Ishikawa (cell line): ENCODE results near the gene ROR1.

Experiments used
- CEBPB ChIP-seq: IDR thresholded peaks from 2 replicates; pipeline ENCODE4 v1.6.1; 2012
- CREB1 ChIP-seq: IDR thresholded peaks from 2 replicates; pipeline ENCODE4 v1.6.1; 2012; ENCODE audit warnings: low read depth
- EGR1 ChIP-seq: IDR thresholded peaks from 2 replicates; pipeline ENCODE4 v1.6.1; 2012
- EP300 ChIP-seq: IDR thresholded peaks from 2 replicates; pipeline ENCODE4 v1.6.1; 2012; ENCODE audit warnings: borderline replicate concordance
- FOXM1 ChIP-seq: IDR thresholded peaks from 2 replicates; pipeline ENCODE4 v1.6.1; 2012; ENCODE audit warnings: low read depth, borderline replicate concordance
- NFIC ChIP-seq: IDR thresholded peaks from 2 replicates; pipeline ENCODE4 v1.6.1; 2012
- RAD21 ChIP-seq: IDR thresholded peaks from 2 replicates; pipeline ENCODE4 v1.6.1; 2012; ENCODE audit warnings: low read depth
- TAF1 ChIP-seq: IDR thresholded peaks from 2 replicates; pipeline ENCODE4 v1.6.1; 2012; ENCODE audit warnings: low read depth, mild to moderate bottlenecking
- TCF12 ChIP-seq: IDR thresholded peaks from 2 replicates; pipeline ENCODE4 v1.6.1; 2012; ENCODE audit warnings: low read depth
- TEAD4 ChIP-seq: IDR thresholded peaks from 2 replicates; pipeline ENCODE4 v1.6.1; 2012
- YY1 ChIP-seq: IDR thresholded peaks from 2 replicates; pipeline ENCODE4 v1.6.1; 2012; ENCODE audit warnings: low read depth
- ZBTB7A ChIP-seq: IDR thresholded peaks from 2 replicates; pipeline ENCODE4 v1.6.1; 2012; ENCODE audit warnings: low read depth
- TF ChIP-seq, protein P1 (sequence below): IDR thresholded peaks from 2 replicates; pipeline ENCODE4 v1.6.1; 2012
- TF ChIP-seq, protein P2 (sequence below): IDR thresholded peaks from 2 replicates; pipeline ENCODE4 v1.6.1; 2012; ENCODE audit warnings: low read depth, mild to moderate bottlenecking
- TF ChIP-seq, protein P3 (sequence below): IDR thresholded peaks from 2 replicates; pipeline ENCODE4 v1.6.1; 2012

The ROR1 gene

DNA sequence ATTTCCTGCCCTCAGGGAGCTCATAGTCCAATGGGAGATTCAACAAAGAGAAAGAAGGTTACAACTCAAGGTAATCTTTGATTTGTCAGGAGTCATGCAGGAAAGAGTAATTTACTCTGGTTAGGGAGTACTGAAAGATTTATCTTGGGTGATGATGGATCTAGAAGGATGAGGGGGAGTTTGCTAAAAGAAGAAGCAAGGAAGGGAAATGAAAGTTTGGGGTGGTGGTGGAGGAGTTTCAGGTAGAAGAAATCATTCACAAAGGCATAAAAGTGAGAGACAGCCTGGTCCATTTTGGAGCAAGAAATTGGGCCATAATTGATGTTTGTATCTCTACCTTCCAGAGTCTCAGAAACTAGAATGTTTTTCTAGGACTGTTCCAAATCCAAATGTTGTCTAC lies 116.7 kb downstream of the ROR1 start:
- TF ChIP-seq CREB1 (no peak), EP300 (no peak), NFIC (no peak), ZBTB7A (no peak), FOXM1 (no peak), RAD21 (no peak), YY1 (no peak), CEBPB (no peak), TCF12 (no peak), TEAD4 (no peak)
- TF ChIP-seq, protein P1, sequence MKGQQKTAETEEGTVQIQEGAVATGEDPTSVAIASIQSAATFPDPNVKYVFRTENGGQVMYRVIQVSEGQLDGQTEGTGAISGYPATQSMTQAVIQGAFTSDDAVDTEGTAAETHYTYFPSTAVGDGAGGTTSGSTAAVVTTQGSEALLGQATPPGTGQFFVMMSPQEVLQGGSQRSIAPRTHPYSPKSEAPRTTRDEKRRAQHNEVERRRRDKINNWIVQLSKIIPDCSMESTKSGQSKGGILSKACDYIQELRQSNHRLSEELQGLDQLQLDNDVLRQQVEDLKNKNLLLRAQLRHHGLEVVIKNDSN = no peak
- TF ChIP-seq, protein P2, sequence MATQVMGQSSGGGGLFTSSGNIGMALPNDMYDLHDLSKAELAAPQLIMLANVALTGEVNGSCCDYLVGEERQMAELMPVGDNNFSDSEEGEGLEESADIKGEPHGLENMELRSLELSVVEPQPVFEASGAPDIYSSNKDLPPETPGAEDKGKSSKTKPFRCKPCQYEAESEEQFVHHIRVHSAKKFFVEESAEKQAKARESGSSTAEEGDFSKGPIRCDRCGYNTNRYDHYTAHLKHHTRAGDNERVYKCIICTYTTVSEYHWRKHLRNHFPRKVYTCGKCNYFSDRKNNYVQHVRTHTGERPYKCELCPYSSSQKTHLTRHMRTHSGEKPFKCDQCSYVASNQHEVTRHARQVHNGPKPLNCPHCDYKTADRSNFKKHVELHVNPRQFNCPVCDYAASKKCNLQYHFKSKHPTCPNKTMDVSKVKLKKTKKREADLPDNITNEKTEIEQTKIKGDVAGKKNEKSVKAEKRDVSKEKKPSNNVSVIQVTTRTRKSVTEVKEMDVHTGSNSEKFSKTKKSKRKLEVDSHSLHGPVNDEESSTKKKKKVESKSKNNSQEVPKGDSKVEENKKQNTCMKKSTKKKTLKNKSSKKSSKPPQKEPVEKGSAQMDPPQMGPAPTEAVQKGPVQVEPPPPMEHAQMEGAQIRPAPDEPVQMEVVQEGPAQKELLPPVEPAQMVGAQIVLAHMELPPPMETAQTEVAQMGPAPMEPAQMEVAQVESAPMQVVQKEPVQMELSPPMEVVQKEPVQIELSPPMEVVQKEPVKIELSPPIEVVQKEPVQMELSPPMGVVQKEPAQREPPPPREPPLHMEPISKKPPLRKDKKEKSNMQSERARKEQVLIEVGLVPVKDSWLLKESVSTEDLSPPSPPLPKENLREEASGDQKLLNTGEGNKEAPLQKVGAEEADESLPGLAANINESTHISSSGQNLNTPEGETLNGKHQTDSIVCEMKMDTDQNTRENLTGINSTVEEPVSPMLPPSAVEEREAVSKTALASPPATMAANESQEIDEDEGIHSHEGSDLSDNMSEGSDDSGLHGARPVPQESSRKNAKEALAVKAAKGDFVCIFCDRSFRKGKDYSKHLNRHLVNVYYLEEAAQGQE = no peak
- TF ChIP-seq, protein P3, sequence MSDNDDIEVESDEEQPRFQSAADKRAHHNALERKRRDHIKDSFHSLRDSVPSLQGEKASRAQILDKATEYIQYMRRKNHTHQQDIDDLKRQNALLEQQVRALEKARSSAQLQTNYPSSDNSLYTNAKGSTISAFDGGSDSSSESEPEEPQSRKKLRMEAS = no peak

DNA sequence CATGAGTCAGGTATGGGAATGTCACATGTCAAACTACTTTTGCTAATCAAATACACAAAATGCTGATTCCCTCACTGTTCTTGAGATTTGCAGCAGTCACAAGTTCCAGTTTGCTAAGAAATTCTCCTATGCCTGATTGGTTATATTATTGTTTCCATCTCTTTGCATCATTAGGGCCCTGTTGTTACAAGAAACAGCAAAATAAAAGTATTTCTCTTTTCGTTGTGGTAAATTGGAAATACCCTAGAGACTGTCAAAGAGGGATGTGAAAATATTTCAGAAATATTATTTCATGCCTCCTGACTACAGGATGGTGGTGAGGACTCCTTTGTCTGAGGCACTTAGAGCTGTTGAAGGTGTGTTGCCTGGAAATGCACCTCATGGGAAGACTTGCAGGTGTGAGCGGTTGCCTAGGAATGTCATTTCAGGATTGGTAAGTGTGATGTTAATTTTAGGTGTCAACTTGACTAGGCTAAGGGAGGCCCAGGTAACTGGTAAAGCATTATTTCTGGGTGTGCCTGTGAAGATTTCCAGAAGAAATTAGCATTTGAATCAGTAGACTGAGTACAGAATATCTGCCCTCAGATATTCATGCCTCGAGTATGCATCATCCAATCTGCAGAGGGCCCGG lies 117.4 kb downstream of the ROR1 start:
- TF ChIP-seq TCF12 (no peak), YY1 (no peak), RAD21 (no peak), TEAD4 (no peak), NFIC (no peak), FOXM1 (no peak), CEBPB (no peak), ZBTB7A (no peak), EGR1 (no peak), CREB1 (no peak), EP300 (no peak), TAF1 (no peak)
- TF ChIP-seq, protein P2 = no peak
- TF ChIP-seq, protein P1 = no peak
- TF ChIP-seq, protein P3 = no peak

DNA sequence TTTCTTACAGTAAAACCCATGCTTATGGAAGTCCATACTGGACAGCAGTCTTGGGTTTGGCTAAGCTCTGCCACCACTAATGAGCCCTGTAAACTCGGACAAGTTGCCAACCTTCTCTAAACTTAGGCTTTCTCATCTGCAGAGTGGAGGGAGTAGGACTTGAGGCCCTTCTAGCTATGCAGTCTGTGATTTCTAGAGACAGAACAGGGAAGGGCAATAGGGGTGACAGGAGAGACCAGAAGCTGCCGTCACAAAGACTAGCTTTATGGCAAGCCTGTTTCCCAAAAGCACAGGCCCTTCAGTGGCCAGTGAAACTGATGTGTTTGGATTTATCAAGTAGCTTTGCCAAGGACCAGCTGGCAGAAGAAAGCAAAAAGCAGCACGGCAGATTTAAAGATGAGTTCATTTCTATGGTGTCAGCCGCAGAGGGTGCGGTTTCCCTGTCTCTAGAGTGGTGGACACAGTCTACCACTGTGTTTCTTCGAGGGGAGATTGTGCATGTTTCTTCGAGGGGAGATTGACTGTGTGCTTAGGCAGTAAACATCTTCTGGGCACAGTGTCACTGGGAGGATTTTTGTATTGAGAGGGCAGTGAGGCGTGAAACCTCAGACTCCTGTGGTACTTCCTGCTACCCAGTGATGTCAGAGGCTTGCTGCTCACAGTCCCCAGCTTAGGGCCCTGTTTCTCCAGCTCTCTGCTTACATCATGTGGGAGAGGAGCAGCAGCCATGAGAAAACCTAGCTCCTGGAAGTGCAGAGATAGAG lies 119.0 kb downstream of the ROR1 start:
- TF ChIP-seq, protein P1 = no peak
- TF ChIP-seq FOXM1 = no peak
- no peak for TF ChIP-seq ZBTB7A
- TF ChIP-seq, protein P2 = no peak
- no peak for TF ChIP-seq CREB1
- TF ChIP-seq CEBPB = no peak
- TF ChIP-seq EP300 = no peak
- no peak for TF ChIP-seq TCF12
- TF ChIP-seq, protein P3 = no peak
- no peak for TF ChIP-seq TAF1
- TF ChIP-seq NFIC = no peak
- TF ChIP-seq YY1 = no peak
- no peak for TF ChIP-seq EGR1
- no peak for TF ChIP-seq RAD21
- TF ChIP-seq TEAD4 = no peak
